HG02798 (cell line): Measurements from ENCODE around the gene KRT74.

ENCODE experiments used
- ATAC-seq: cut with Tn5 transposase; IDR thresholded peaks from one replicate; pipeline ENCODE4 v1.9.1; 2021; ENCODE audit warnings: mild to moderate bottlenecking; ENCODE audit not compliant: unreplicated experiment, poor library complexity

KRT74 gene

GRCh38 chr12:52542157-52542556, 31.5 kb downstream of the KRT74 start:
- no peak for ATAC-seq

GRCh38 chr12:52541709-52542108, 31.9 kb downstream of the KRT74 start:
- ATAC-seq: no peak

GRCh38 chr12:52540531-52540930, 33.1 kb downstream of the KRT74 start:
- no peak for ATAC-seq

DNA sequence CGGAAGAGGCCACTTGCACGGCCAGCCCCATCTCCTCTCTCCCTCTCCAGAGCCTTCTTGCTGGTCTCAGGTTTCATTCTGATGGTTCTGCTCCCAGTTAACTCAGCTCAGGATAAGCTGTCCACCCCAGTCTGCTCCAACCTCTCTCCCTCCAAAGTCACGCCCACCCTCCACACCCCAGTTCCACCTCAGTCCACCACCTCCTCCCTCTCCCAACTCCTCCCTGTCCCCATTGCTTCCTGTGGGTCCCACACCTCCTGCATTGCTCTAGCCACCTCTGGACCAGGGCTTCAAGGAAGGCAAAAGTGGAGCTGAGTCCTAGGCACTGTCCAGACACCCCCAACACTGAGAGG, 33.8 kb downstream of the KRT74 start:
- no peak for ATAC-seq

DNA sequence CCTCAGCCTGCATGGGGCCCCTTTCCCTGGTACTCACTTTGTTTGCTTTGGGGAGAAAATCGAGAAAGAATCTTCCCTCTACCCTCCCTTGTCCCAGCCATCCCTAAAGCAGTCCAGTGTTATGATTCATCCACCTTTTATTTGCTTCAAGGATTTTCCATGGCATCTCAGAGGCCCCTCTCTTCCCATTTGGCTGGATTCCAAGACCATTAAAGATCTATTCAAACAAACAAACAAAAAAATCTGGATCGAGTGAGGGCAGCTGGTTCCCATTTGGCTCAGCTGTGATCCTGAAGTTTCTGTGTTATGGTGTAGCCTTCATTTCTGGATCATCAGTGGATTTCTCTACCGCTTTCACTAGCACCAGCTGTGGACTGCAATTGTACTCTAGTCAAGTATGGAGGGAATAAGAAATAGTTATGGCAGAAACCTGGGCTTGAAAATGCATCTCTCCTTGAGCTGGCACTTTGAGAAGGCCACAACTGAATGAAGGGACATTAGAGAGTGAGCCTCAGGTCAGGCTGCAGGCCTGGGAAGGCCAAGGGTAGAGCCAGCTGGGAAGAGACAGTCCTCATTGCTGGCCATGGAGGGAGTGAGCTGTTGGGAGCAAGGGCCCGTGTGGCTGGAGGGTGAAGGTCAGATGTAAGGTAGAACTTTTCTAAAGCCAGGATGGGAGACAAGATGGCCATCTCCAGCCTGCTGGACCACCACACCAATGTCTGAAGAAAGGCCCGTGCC, 34.4 kb downstream of the KRT74 start:
- no peak for ATAC-seq

GRCh38 chr12:52537101-52537500, 36.5 kb downstream of the KRT74 start:
- no peak for ATAC-seq

DNA sequence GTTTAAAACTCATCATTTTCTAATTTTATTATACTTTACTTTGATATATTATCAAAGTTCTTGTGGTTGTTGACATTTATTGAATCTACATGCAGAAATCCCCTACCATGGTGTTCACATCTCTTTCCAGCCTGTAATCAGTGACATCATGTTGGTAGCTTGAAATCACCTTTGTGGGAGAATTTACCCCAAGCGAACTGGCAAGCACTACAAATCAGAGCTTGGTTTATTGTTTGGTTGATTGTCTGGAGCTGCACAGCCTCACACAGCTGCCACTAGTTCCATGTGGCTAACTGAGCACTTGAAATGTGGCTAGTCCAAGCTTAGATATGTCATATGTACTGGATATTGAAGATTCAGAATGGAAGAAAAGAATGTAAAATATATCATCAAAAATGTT, 38.1 kb downstream of the KRT74 start:
- no peak for ATAC-seq

- no peak for ATAC-seq
These were observed 39.2 kb downstream of the KRT74 start for GRCh38 chr12:52534482-52534881.

GRCh38 chr12:52533686-52534470, 39.8 kb downstream of the KRT74 start:
- no peak for ATAC-seq

- ATAC-seq: no peak
These were observed 41.0 kb downstream of the KRT74 start for GRCh38 chr12:52532636-52533035.

DNA sequence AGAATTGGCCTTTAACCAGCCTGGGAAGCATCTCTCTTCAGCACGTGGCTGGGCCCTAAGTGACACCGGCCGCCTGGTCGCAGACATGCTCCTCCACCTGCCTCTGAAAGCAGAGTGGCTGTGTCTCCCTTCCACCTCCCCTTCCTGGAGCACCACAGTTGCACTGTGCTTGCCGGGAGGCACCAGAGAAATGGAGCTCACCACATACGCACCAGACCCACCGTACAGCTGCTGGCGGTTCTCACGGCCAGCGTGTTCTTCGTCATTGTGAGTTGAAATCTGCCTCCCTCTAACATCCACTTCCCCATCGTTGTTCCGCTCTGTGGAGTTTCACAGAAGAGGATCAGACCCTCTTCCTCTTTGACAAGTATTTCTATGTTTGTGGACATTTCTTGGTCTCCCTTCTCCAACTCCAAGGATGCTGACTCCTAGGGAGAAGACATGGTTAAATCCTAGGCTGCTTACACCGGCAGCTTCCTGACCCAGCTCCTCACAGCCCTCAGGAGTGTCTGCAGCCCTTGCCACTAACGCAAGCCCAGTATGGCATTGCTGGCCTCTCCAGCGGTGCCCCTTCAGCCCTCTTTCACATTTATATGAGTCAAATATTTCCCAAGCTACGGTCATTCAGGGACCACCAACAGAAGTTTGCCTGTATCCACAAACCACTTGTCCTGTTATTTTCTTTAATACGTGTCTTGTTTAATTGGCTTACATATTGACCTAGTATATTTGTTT, 41.9 kb downstream of the KRT74 start:
- ATAC-seq: no peak

- no peak for ATAC-seq
These were observed 42.7 kb downstream of the KRT74 start for GRCh38 chr12:52530905-52531304.

DNA sequence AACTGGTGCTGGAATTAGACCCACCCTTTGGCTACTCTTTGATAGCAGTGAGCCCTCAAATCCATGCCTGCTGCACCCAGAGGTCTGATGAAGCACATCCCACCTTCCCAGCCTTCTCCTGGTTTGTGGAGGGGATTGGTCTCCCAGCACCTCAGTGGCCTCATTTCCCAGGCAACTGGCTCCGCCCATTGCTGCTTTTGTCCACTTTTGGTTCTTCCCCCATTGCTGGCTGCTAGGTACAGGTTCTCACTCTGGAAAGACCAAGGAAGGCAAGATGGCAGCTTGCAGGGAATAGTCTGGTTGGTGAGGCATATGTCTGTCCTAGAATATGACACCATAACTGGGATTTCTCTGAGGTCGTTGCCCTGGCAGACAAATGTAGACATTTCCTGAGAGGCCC, 43.3 kb downstream of the KRT74 start:
- ATAC-seq: no peak

- ATAC-seq: no peak
These were observed 43.8 kb downstream of the KRT74 start for GRCh38 chr12:52529846-52530245.

DNA sequence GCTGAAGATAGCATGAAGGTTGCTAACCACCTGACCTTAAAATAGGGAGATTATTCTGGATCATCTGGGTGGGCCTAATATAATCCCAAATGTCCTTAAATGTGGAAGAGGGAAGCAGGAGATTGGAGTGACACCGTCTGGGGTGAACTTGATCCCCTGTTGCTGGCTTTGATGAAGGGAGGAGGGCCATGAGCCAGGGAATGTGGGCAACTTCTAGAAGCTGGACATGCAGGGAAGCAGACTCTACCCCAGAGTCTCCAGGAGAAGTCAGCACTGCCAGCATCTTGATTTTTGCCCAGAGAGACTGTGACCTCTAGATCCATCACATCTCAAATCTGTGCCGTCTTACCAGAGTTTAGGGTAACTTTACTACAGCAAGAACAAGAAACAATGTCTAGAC, 44.2 kb downstream of the KRT74 start:
- no peak for ATAC-seq

GRCh38 chr12:52528641-52529143, 45.0 kb downstream of the KRT74 start:
- no peak for ATAC-seq

- no peak for ATAC-seq
These were observed 46.4 kb downstream of the KRT74 start for GRCh38 chr12:52527121-52527800.

- ATAC-seq: no peak
These were observed 47.1 kb downstream of the KRT74 start for GRCh38 chr12:52526511-52526951.

DNA sequence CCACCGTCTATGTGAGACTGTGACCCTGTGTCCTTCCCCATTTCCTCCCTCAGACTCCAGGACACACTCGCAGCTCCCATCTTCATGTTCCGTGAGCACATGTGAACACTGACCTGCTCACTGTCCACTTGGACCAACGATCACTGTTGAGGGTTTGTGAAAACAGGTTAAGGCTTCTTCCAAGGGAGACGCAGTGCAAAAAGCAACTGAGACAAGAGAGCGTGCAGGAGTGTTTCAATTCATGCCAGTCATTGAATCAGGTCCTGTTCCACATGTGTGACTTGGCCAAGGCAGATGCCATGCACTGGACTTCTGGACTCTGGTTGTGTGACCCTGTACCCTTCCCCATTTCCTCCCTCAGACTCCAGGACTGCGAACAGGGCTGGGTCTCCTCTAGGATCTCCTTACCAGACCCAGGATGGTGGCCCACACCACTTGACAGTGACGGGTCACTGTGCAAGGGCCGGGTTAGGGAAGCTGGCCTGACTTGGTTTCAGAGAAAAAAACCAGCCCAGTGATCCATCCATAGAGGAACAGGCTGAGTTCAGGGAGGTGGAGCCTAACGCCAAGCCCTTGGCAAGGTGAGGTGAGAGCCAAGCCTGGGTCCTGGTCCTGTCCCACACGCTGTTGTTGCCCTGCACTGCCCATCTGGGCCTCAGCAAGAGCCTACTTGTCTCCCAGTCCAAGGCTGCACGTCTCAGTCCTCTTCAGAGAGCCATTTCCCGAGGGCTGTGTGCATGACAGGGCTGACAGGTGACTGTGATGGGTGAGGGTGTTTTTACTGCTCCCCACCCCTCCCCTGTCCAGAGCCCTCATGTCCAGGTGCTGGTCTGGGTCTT, 47.8 kb downstream of the KRT74 start:
- ATAC-seq: no peak
